Small intestine (tissue), 7 donors: ENCODE data around the gene SYTL5. TPM values are rescaled to one million over a fixed set of nuclear protein-coding genes. Genes with fewer than 3 reads are reported as not detected.

ENCODE experiments used
- DNase-seq, 2 donors: peaks; one replicate each; pipeline versions ENCODE4 v3.0.0 to v3.0.0-alpha.2; 2013
- FAIRE-seq: peaks from 2 replicates; lab custom pipeline; 2012; peaks lifted over from hg19 to GRCh38; lab: Jason Lieb, UNC
- H3K27ac ChIP-seq, 3 donors: one replicate each; pipeline ENCODE4 v1.5.1; 2013; ENCODE audit warnings: low read length in 2 of 3, mild to moderate bottlenecking in 2 of 3, control low read depth in 1 of 3, inconsistent platforms in 1 of 3, low read depth in 1 of 3, moderate library complexity in 1 of 3
- H3K27me3 ChIP-seq, 3 donors: one replicate each; pipeline ENCODE4 v1.6.1; 2013; ENCODE audit warnings: low read length in 3 of 3, inconsistent platforms in 1 of 3; ENCODE audit not compliant: control insufficient read depth in 3 of 3, insufficient read depth in 3 of 3
- H3K36me3 ChIP-seq, 3 donors: one replicate each; pipeline ENCODE4 v1.6.1; 2013; ENCODE audit warnings: low read length in 3 of 3, inconsistent platforms in 1 of 3, low read depth in 1 of 3, mild to moderate bottlenecking in 1 of 3, moderate library complexity in 1 of 3; ENCODE audit not compliant: control insufficient read depth in 3 of 3, insufficient read depth in 2 of 3
- H3K4me1 ChIP-seq, 3 donors: one replicate each; pipeline ENCODE4 v1.6.1; 2013; ENCODE audit warnings: low read length in 2 of 3, inconsistent platforms in 1 of 3, low read depth in 1 of 3, mild to moderate bottlenecking in 1 of 3, moderate library complexity in 1 of 3; ENCODE audit not compliant: control insufficient read depth in 3 of 3, insufficient read depth in 2 of 3
- H3K4me3 ChIP-seq, 3 donors: one replicate each; pipeline ENCODE4 v1.5.1; 2013; ENCODE audit warnings: low read length in 3 of 3, control low read depth in 1 of 3, inconsistent platforms in 1 of 3, low read depth in 1 of 3, mild to moderate bottlenecking in 1 of 3, moderate library complexity in 1 of 3
- H3K9me3 ChIP-seq, 2 donors: one replicate each; pipeline ENCODE4 v1.6.1; 2013; ENCODE audit warnings: low read depth in 1 of 2, low read length in 1 of 2; ENCODE audit not compliant: control insufficient read depth in 2 of 2, insufficient read depth in 1 of 2
- WGBS, 3 donors: extraction: QIAGEN DNeasy Blood & Tissue Kit; methylation state at CpG; one replicate each; pipeline ENCODE4 v1.1.7; 2013; 5-methylcytosine and 5-hydroxymethylcytosine counted together
- polyA plus RNA-seq, 4 donors: library from polyadenylated mRNA; stranded (reverse) in 3 of 4; unstranded in 1 of 4; fragments of 200-250 nt in 3 of 4; fragments of 120-200 nt in 1 of 4; gene quantifications; one replicate each; pipeline versions ENCODE4 v1.2.1 to v1.2.3, GENCODE V29; 2013
- donor health status: healthy with polysubstance abuse.
- donor health status: control.
- donor health status: control.
- donor health status: Bipolar disorder and iron deficiency.
- donor health status: healthy.

The SYTL5 gene
- polyA plus RNA-seq, 4 donors = 0.76 to 4.9 (median 3.5) TPM

GRCh38 chrX:38149016-38149415 is 142.7 kb downstream of the SYTL5 start:
- FAIRE-seq (no peak), DNase-seq (no peak)
- H3K27ac ChIP-seq = no peak overlapping the region
- no peak overlapping the region for H3K4me3 ChIP-seq
- H3K27me3 ChIP-seq = no peaks in the 10 kb centered on the region
- no peaks in the 10 kb centered on the region for H3K4me1 ChIP-seq
- no peaks in the 10 kb centered on the region for H3K9me3 ChIP-seq
- H3K36me3 ChIP-seq = no peaks in the 10 kb centered on the region
- WGBS, 3 donors = 74 to 94% (median 85%) methylated on average over 2 of the region's 2 CpGs

DNA sequence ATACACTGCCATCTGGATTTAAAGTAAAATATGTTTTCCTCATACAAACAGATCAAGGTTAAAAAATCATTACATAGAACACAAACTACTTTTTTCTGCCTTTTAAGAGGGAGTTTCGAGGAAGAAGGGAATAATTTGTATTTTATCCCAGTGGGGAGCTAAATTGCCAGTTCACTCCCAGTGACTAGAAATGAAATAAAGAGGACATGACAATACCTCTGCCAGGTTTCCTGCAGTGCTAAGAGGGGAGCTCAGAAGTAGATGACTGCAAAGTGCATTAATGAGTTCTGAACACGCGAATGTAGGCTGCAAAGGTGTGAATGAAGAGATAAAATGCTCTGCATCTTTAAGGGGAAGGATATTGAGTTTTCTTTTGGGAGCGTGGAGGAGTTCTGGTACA is 144.6 kb downstream of the SYTL5 start:
- DNase-seq (no peak), FAIRE-seq (no peak)
- 64 to 88% (median 83%) methylated on average over 4 of the region's 4 CpGs for WGBS, 3 donors
- Histone ChIP-seq H3K4me3 (no peak overlapping the region), H3K36me3 (no peaks in the 10 kb centered on the region), H3K27ac (no peak overlapping the region), H3K9me3 (no peaks in the 10 kb centered on the region), H3K27me3 (no peaks in the 10 kb centered on the region), H3K4me1 (no peaks in the 10 kb centered on the region)

- 68 to 92% (median 80%) methylated on average over 5 of the region's 5 CpGs for WGBS, 3 donors
- FAIRE-seq (no peak), DNase-seq (no peak)
- Histone ChIP-seq H3K27me3 (no peaks in the 10 kb centered on the region), H3K4me1 (no peaks in the 10 kb centered on the region), H3K4me3 (no peak overlapping the region), H3K36me3 (no peaks in the 10 kb centered on the region), H3K9me3 (no peaks in the 10 kb centered on the region), H3K27ac (no peak overlapping the region)
Measured at GRCh38 chrX:38151441-38151840, 145.1 kb downstream of the SYTL5 start.

GRCh38 chrX:38154340-38154739 is 148.0 kb downstream of the SYTL5 start:
- H3K36me3 ChIP-seq = no peaks in the 10 kb centered on the region
- DNase-seq (peak; percentile 13 to 55), FAIRE-seq (no peak)
- H3K4me3 ChIP-seq = no peak overlapping the region
- 18 to 59% (median 25%) methylated on average over 5 of the region's 5 CpGs for WGBS, 3 donors
- no peaks in the 10 kb centered on the region for H3K27me3 ChIP-seq
- no peaks in the 10 kb centered on the region for H3K4me1 ChIP-seq
- no peak overlapping the region for H3K27ac ChIP-seq
- H3K9me3 ChIP-seq = no peaks in the 10 kb centered on the region

- Histone ChIP-seq H3K4me1 (no peaks in the 10 kb centered on the region), H3K36me3 (no peaks in the 10 kb centered on the region), H3K27me3 (no peaks in the 10 kb centered on the region), H3K9me3 (no peaks in the 10 kb centered on the region), H3K4me3 (no peak overlapping the region), H3K27ac (no peak overlapping the region)
- FAIRE-seq = no peak
- peak in 1 of 2 donors; percentile 31 for DNase-seq
- WGBS, 3 donors = 32 to 58% (median 44%) methylated on average over 2 of the region's 2 CpGs
Measured at GRCh38 chrX:38154818-38155217, 148.5 kb downstream of the SYTL5 start.

DNA sequence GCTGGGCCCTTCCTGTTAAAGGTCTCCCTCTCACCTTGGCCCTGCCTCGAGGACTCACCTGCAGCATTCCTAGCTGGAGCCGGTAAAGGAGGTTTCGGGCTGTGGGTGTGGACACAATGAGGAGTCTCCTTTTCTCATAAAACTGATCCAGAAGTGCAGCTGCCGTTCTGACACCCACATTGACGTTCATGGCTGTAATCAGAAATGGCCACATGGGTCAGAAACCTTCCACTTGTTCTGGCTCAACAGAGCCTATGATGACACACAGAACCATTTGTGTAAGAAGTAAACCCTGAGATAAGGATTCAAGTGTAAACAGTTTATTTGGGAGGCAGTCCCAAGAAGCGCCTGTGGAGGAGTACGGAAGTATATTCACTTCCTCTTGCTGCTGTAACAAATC is 150.5 kb downstream of the SYTL5 start:
- Histone ChIP-seq H3K36me3 (no peaks in the 10 kb centered on the region), H3K4me3 (no peak overlapping the region), H3K4me1 (no peaks in the 10 kb centered on the region), H3K9me3 (no peaks in the 10 kb centered on the region), H3K27ac (no peak overlapping the region), H3K27me3 (no peaks in the 10 kb centered on the region)
- FAIRE-seq = no peak
- DNase-seq = no peak
- 78 to 91% (median 85%) methylated on average over 7 of the region's 7 CpGs for WGBS, 3 donors

DNA sequence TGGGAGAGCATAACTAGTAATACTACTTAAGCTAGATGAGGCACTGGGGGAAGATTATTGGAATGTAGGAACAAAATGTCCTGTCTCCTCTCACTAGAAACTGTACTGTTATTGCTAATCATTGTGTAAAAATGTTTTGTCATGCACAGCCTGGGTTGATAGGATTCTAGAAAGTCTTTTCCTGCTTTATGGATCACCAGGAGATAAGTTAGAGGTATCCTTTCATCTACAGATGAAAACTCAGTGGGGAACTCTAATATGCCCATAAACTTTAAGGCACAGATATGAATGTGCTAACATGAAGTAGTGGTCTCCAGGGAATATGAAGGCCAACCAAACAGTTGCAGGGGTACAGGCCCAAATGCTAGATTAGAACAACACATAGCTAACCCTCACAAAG is 156.8 kb downstream of the SYTL5 start:
- no peaks in the 10 kb centered on the region for H3K27me3 ChIP-seq
- H3K4me3 ChIP-seq = no peak overlapping the region
- no peaks in the 10 kb centered on the region for H3K4me1 ChIP-seq
- H3K27ac ChIP-seq = no peak overlapping the region
- H3K36me3 ChIP-seq = no peaks in the 10 kb centered on the region
- DNase-seq = no peak
- FAIRE-seq = no peak
- H3K9me3 ChIP-seq = no peaks in the 10 kb centered on the region

DNA sequence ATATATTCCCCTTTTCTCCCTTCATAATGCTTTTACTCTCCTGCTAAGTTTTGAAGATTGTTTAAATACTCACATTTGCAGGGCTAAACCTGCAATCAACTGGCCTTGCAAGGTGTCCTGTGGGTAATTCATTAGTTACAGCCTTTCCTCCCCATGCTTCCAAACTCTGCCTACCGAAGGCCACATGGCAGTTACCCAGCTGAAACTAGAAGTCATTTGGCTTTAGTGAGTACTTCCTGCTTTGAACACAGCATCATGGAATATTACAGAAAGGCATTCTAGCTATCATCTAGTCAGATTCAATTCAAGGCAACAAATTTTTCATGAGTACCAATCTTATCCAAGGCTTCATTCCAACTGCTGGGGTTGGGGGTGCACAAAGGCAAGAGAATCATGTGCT is 158.7 kb downstream of the SYTL5 start:
- no peaks in the 10 kb centered on the region for H3K36me3 ChIP-seq
- WGBS, 3 donors = 37 to 56% (median 53%) methylated on average over 1 of the region's 1 CpG
- H3K27ac ChIP-seq = no peak overlapping the region
- H3K9me3 ChIP-seq = no peaks in the 10 kb centered on the region
- no peaks in the 10 kb centered on the region for H3K27me3 ChIP-seq
- no peak overlapping the region for H3K4me3 ChIP-seq
- no peaks in the 10 kb centered on the region for H3K4me1 ChIP-seq
- DNase-seq = no peak
- no peak for FAIRE-seq

DNA sequence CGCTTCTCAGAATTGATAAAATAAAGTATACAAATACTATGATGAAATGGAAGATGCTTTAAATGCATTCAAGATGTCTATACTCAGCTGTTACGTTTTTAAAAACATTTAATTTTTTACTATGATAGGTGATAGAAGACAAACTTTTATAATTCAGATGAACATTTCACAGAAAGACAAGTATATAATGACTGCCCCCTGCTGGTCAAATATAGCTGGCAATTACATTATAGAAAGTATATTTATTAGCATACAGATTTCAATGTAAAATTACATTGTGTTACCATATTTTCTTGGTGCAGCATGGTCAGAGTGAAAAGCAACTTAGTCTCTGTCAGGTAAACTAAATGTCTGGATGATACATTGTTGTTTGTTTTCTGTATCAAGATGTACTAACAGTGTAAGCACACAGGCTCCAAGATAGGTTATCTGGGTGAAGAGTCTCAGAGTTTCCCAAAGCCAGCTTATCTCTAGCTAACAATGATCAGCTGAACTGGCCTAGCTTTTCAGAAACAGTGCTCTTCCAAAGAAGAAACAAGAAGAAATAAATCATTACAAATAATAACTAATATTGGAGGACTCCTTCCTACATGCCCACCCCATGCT is 160.2 kb downstream of the SYTL5 start:
- FAIRE-seq (peak; percentile 67), DNase-seq (peak; percentile 34 to 44)
- Histone ChIP-seq H3K27me3 (no peaks in the 10 kb centered on the region), H3K4me3 (no peak overlapping the region), H3K9me3 (no peaks in the 10 kb centered on the region), H3K27ac (no peak overlapping the region), H3K36me3 (no peaks in the 10 kb centered on the region), H3K4me1 (no peaks in the 10 kb centered on the region)
- WGBS, 3 donors = 43 to 55% (median 45%) methylated on average over 2 of the region's 2 CpGs
